ACHN (cell line): ENCODE measurements around the gene ABCC1.
"Not testable (repeated sequence)": the region's sequence is repeated elsewhere in the genome, so short reads cannot be mapped to it uniquely, and the experiment has no call there.

Experiments used
- DNase-seq: peaks from one replicate; pipeline ENCODE4 v3.0.0-alpha.2; 2015
- in situ Hi-C: cut with HindIII; loops from 2 replicates; pipeline ENCODE4 v1.10.0; 2017; ENCODE audit warnings: low sequenced_read_pairs, low pct_ligation_motif_present, low pct_unique_long_range_greater_than_20kb

The ABCC1 gene

DNA sequence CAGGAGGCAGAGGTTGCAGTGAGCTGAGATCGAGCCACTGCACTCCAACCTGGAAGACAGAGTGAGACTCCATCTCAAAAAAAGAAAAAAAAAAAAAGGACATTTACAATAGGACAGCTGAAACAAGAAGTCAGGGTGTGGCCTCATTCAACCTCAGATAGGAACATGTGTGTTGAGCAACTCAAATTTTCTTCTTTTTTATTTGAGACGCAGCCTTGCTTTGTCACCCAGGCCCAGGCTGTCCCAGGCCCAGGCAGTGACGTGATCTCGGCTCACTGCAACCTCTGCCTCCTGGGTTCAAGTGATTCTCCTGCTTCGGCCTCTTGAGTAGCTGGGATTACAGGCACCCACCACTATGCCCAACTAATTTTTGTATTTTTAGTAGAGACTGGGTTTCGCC, 12.6 kb upstream of the ABCC1 start:
- DNase-seq, in situ Hi-C loops: not testable (repeated sequence)

DNA sequence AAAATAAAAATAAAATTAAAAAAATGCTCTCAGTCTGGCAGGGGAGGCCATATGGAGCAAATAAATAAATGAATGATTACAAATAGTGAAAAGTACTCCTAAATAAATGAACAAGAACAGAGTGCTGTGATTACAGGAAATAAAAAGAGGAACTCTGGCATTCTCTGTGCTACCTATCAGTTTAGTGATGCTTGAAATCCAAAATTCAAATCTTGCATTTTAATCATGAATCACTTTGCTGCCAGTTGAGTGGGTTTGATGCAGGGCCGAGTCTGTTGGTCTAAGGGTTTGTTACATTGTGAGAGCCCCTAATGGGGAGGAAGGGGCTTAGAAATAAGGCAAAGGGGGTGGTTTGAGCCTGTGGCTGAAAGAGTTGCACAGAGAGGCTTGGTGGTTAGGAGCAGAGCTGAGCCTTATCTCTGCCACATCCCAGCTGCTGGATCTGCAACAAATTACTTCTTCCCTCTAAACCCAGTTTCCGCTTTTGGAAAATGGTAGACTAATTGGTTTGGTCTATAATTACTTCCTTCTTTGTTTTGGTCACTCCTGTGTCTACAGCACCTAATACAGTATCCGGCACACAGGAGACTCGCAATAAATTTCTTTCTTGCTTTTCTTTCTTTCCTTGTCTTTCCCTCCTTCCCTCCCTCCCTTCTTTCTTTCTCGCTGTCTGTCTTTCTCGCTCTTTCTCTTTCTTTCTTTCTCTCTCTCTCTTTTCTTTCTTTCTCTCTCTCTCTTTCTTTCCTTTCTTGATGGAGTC, 6.3 kb upstream of the ABCC1 start:
- DNase-seq: no peak
- in situ Hi-C loops: no loop called here

DNA sequence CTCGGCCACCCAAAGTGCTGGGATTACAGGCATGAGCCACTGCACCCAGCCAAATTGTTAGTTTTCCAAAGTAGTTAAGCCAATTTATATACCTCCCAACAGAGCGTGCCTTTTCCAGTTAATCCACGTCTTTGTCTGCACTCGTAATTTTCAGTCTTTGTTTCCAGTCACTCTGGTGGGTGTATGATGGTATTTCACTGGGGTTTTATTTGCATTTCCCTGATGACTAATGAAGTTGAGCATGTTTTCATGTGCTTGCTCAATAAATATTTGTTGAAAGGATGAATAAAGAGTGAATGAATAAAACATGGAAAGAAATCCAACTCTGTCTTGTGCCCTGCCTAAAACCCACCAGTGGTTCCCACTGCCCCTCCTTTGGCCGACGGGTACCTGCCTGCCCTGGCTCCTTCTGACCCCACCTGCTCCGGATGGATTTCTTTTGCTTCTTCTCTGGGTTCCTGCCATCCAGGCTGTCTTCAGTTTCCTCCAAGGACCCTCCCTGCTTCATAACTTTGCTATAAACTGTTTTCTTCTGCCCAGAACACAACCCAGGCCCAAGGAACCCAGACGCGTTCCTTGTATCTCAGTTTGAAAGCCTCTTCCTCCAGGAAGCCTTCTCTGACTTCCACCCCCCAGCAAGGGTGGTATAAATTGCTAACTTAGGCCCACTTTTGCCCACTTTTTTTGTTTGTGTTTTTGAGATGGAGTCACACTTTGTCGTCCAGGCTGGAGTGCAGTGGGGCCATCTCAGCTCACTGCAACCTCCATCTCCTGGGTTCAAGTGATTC, 3.0 kb upstream of the ABCC1 start:
- DNase-seq: no peak
- in situ Hi-C loops: no loop called here

DNA sequence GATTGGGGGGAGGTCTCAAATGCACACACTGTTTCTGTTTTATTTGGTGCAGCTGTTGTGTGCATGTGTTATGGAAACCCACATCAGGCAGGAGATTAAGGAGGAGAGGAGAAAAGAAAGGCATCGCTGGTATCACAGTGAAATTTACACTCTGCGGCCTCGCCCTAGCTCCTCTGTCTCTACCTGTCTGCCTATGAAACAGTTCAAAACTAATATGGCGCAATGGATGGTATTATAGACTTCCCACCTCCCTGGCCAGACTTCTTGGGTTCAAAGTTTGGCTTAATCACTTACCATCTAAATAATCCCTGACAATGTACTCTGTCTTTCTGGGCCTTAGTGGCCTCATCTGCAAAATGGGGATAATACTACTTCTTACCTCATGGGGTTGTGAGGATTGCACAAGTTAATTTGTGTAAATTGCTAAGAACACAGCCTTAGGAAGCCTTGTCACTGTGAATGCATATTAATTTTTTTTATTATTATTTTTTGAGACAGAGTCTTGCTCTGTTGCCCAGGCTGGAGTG, 1.4 kb upstream of the ABCC1 start:
- DNase-seq: no peak
- in situ Hi-C loops: no loop called here

DNA sequence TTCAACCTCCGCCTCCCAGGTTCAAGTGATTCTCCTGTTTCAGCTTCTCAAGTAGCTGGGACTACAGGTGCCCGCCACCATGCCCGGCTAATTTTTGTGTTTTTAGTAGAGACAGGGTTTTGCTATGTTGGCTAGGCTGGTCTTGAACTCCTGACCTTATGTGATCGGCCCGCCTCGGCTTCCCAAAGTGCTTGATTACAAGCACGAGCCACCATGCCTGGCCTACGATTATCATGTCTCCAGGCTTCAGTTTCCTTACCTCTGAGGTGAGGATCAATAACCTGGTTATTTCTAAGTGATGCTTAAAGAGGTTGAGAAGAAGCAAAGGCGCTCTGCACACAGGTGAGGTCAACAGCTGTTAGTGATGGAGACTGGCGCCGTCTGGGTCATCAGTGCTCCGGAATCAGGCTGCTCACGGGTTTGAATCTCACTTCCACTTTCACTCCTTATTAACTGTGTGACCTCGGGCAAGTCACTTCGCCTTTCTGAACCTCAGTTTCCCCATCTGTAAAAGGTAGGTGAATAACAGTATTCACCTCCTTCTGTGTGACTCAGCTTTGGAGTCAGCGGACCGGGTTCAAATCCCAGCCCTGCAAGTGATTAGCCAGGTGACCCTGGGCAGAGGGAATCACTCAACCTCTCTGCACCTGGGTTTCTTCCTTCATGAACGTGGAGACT, 745 bp upstream of the ABCC1 start:
- DNase-seq: no peak
- in situ Hi-C loops: no loop called here

DNA sequence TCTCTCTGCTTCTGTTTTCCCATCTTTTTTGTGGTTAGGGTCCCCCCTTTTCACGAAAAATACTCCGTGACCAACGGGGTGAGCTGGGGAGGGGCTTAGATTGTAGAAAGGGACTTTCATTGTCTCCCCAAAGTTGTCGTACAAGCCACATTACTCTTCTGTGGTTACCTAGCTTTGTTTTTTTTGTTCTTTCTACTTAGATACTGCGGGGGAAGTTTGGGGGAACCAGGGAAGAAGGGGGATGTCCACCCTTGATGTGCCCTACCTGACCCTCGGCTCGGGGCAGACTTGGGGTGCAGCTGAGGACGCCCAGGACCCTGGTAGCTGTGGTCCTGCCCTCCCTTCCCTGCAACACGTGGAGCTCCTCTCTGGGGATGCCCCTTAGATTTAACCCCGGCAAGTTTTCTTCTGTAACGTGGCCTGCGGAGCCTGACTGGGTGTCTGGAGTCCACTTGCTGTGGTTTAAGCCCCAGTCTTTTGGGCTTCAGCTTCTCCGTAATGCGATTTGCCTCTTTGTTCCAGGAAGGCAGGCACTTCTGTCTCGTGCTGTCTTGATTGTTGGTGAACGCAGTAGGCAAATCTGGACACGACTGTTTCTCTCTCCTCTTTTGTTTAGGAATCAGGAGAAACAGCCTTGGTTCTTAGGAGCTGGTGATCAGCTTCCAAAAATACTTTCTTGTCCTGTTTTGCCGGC, 892 bp downstream of the ABCC1 start:
- DNase-seq: peak; percentile 43
- in situ Hi-C loops: no loop called here

DNA sequence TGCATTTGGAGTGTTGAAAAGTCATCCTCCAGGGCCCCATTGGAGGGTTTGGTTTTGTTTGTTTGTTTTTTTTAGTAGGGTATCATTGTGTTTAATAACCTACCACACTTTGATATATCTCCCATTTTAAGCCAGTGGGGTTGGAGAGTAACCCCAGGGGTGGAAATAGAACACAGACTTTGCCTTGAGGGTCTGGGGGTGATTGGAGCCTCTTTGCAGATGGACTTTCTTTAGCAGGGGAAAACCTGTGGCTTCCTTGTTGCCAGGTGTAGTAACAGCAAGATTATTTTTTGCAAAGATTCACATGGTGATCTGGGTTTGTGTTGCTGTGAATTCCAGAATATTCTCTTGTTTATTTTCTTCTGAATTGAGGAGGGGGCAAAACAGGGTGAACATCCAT, 1.5 kb downstream of the ABCC1 start:
- DNase-seq: no peak
- in situ Hi-C loops: no loop called here

DNA sequence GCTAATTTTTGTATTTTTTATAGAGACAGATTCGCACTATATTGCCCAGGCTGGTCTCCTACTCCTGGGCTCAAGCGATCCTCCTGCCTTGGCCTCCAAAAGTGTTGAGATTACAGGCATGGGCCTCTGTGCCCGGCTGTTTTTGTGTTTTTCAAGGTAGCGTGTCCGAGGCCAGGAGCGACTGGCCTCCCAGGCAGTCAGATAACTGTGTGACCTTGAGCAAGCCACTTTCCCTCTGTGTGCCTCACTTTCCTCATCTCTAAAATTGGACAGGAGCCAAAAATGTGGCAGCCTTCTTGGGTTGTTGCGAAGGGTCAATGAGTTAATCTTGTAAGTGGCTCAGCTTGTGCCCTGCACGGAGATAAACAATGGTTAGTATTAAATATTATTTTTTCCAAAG, 2.4 kb downstream of the ABCC1 start:
- in situ Hi-C loops: no loop called here
- no peak for DNase-seq

DNA sequence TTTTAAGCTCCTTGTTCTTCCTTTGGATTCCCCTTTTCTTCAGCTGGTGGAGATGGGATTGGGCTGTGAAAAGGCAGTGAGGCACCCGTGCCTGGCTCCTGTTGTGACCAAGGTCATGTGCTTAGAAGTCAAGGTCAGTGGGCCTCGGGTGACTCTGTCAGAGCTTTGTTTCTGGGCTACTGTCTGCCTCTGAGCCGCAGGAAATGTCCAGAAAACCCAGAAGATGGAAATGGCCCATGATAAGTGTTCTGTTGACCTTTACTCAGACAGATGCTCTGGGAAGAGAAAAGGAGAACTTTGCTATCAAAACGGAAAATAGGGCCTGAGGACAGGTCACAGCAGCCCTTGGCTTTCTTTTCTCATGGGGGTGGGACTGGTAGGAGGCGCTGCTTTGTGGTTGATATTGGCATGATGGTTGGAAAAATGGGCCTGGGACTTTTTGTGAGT, 2.9 kb downstream of the ABCC1 start:
- in situ Hi-C loops: no loop called here
- DNase-seq: no peak

DNA sequence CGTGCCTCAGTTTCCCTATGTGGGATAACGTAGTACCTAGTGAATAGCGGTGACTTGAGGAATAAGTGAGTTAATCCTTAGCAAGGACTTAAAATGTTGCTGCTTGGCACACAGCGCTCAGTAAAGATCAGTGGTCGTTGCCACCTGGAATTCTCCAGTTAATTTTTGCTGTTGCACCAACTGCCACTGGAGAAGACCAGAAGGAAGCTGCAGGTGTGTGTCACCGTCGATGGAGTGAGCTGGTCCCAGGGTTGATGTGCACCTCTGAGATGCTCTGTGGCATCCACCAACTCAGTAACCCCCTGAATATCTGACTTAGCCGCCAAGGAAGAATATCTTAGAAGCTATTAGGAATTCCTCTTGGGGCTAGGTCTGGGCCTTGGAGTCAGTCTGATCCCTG, 4.1 kb downstream of the ABCC1 start:
- DNase-seq: no peak
- in situ Hi-C loops: no loop called here

DNA sequence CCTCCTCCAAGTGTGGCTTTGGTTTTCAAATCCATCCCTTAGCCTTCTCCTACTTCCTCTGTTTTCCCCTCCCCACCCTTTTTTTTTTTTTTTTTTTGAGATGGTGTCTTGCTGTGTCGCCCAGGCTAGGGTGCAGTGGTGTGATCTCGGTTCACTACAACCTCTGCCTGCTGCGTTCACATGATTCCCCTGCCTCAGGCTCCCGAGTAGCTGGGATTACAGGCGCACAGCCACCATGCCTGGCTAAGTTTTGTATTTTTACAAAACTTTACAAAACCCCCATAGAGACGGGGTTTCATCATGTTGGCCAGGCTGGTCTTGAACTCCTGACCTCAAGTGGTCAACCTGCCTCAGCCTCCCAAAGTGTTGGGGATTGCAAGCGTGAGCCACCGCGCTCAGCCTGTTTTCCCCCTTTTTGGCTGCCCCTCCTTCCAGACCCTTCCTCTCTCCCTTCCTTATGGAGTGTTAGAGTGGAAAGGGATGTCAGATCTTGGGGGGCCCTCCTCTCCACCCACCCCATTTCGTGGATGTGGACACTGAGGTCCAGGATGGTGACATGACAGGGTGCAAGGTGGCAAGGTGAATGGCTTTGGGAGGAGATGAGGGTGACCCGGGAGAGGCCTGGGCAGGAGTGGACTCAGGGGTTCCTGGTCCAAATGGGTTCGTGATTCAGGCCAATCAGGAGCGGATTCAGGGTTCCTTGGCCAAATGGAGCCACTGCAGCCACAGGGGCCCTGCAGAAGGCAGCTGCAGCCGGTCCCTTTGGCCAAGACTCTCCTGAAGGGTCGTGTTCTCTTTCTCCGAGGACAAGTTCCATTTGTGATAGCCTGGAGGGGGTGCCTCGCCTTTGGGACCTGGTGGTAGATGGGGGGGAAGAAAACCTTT, 4.8 kb downstream of the ABCC1 start:
- DNase-seq: no peak
- in situ Hi-C loops: no loop called here

DNA sequence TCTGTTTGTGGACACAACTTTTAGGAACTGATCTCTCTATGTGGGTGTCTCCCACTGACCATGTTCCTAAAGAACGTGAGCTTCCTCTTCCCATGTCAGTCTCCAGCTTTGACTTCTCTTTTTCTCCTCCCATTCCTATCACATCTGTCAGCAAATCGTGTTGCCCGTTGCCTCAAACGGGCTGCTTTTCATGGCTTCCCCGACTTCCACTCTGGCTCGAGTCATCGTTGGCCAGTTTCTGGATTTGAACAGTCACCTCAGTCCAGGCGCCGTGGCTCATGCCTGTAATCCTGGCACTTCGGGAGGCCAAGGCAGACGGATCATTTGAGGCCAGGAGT, 5.4 kb downstream of the ABCC1 start:
- DNase-seq: no peak

DNA sequence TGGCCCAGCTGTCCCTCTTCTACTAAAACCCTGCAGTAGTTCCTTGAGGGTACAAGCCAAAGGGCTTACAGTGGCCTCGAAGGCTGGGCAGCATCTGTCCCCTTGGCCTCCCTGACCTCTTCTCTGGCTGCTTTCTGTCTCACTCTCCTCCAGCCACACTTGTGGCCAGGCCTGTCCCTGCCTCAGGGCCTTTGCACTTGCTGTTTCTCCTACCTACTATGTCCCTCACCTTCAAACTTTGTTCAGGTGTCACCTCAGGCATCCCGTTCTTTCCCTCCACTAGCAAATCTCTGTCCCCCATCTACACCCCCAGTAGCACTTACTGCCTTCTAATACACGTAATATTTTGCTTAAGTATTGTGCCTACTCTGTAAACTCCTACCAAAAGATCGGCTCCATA, 6.0 kb downstream of the ABCC1 start:
- in situ Hi-C loops: no loop called here
- no peak for DNase-seq

More for the DNA sequence above, 5.4 kb downstream of the ABCC1 start:
- in situ Hi-C loops: no loop called here

DNA sequence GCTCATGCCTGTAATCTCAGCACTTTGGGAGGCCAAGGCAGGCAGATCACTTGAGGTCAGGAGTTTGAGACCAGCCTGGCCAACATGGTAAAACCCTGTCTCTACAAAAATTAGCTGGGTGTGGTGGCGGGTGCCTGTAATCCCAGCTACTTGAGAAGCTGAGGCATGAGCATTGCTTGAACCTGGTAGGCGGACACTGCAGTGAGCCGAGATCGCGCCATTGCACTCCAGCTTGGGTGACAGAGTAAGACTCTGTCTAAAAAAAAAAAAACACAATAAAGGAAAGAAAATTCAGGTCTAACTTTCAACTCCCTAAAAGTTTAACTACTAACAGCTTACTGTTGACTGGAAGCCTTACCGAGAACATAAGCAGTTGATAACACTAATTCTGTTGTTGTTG, 6.7 kb downstream of the ABCC1 start:
- in situ Hi-C loops, DNase-seq: not testable (repeated sequence)

DNA sequence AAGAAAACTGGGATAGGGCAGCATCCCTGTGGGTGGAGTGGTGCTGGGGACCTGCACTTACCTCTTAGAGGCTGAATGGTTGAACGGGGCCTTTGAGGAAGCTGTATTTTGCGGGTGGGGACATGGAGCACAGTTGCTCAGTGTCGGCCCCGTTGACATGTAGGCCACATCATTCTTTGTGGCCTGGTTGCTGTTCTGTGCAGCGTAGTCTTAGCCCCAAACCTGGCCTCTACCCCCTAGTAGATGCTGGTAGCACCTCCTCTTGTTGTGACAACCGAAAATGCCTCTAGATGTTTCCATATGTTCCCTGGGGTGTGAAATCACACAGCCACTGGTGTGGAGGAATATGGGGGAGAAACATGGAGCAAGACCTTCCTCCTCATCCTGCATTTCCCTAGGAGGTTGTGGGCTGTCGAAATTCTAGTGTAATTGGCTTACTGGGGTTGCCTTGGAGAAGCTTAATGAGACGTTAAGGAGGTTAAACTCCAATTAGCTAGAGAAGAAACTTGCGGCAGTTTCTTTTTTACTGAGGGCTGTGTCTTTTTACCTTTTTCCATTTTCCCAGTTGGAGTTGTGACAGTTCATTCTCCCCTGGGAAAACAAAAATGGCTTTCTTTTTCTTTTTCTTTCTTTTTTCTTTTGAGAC, 9.4 kb downstream of the ABCC1 start:
- no peak for DNase-seq
- in situ Hi-C loops: no loop called here

DNA sequence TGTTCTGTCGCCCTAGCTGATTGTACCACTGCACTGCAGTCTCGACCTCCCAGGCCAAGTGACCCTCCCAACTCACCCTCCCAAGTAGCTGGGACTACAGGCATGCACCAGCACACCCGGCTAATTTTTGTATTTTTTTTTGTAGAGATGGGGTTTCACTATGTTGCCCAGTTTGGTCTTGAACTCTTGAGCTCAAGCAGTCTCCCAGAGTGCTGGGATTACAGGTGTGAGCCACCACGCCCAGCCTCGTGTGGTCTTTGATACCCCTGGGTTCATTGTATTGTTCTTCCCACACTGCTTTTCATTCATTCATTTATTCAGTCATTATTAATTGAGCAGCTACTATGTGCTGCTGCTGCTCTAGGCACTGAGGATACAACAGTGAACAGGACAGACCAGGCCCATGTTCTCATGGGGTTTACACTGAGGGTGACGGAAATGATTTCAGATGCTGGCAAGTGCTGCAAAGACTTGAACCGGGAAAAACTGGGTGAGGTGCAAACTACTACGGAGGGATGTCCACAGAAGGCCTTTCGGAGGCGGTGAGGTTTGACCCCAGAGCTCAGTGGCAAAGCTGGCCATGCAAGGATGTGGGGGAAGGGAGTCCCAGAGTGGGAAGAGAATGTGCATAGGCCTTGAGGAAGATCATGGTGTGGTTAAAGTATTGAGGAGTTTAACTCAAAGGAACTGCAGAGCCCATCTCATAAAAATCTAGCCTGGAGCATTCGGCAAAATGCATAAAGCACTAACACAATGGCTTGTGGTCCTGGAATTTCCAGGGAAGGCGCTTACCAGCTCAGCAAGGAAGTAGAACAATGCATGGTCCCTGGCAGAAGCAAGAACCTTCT, 10.9 kb downstream of the ABCC1 start:
- in situ Hi-C loops: no loop called here
- DNase-seq: no peak

DNA sequence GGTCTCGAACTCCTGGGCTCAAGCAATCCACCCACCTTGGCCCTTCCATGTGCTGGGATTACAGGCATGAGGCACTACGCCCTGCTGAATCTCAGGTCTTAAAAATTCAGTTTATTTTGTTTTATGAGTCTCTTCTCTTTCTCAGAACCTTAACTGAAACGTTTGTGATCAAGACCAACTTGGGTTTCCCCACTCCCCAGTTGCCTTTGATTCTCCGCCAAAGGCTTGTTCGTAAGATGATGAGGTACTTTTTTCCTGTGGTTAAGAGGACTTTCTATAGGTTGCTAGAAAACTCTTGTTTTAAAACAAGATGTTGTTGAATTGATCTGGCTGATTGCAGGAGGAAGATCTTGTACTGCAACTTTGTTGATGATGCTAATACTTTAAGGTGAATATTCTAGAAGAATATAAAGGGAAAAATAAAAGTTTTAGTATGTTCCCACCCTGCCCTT, 11.7 kb downstream of the ABCC1 start:
- DNase-seq: no peak
- in situ Hi-C loops: no loop called here
